Non-pigmented ciliary epithelial cell (primary cell): Measurements from ENCODE around the gene MMP19.
"Not testable (repeated sequence)": the region's sequence is repeated elsewhere in the genome, so short reads cannot be mapped to it uniquely, and the experiment has no call there.

ENCODE experiments used
- DNase-seq: peaks from one replicate; pipeline ENCODE4 v3.0.0-alpha.2; 2010; ENCODE audit warnings: low read depth

Gene MMP19

GRCh38 chr12:55842681-55843429 lies at the start of gene MMP19:
Gene MMP19, minus strand, starts transcription at chr12:55842936. Its CDS starts 106 bp downstream, at chr12:55842830.
- peak; percentile 50 for DNase-seq

GRCh38 chr12:55891310-55891709 lies 48.6 kb upstream of the MMP19 start:
- no peak for DNase-seq

- no peak for DNase-seq
Observed at GRCh38 chr12:55885113-55885512, 42.4 kb upstream of the MMP19 start.

GRCh38 chr12:55877824-55878223 lies 35.1 kb upstream of the MMP19 start:
- no peak for DNase-seq

- no peak for DNase-seq
Observed at GRCh38 chr12:55875704-55876467, 33.1 kb upstream of the MMP19 start.

- DNase-seq, result no peak
Observed at GRCh38 chr12:55874443-55874842, 31.7 kb upstream of the MMP19 start.

GRCh38 chr12:55866454-55867004 lies 23.8 kb upstream of the MMP19 start:
- not testable (repeated sequence) for DNase-seq

- DNase-seq, result no peak
Observed at GRCh38 chr12:55865327-55865726, 22.6 kb upstream of the MMP19 start.

- not testable (repeated sequence) for DNase-seq
Observed at GRCh38 chr12:55862931-55863330, 20.2 kb upstream of the MMP19 start.

- DNase-seq, result no peak
Observed at GRCh38 chr12:55862286-55862685, 19.6 kb upstream of the MMP19 start.

GRCh38 chr12:55861871-55862270 lies 19.1 kb upstream of the MMP19 start:
- no peak for DNase-seq

GRCh38 chr12:55861396-55861795 lies 18.7 kb upstream of the MMP19 start:
- DNase-seq, result no peak

- DNase-seq, result no peak
Observed at GRCh38 chr12:55852740-55853139, 10.0 kb upstream of the MMP19 start.

- peak; percentile 37 for DNase-seq
Observed at GRCh38 chr12:55850893-55851292, 8.2 kb upstream of the MMP19 start.

GRCh38 chr12:55850401-55850800 lies 7.7 kb upstream of the MMP19 start:
- DNase-seq, result no peak

GRCh38 chr12:55849616-55850343 lies 7.0 kb upstream of the MMP19 start:
- DNase-seq, result no peak

- peak; percentile 100 for DNase-seq
Observed at GRCh38 chr12:55847603-55848291, 5.0 kb upstream of the MMP19 start.

- peak; percentile 42 for DNase-seq
Observed at GRCh38 chr12:55847033-55847432, 4.3 kb upstream of the MMP19 start.

GRCh38 chr12:55845785-55846496 lies 3.2 kb upstream of the MMP19 start:
- no peak for DNase-seq

- DNase-seq, result no peak
Observed at GRCh38 chr12:55845361-55845760, 2.6 kb upstream of the MMP19 start.

- DNase-seq, result no peak
Observed at GRCh38 chr12:55844961-55845360, 2.2 kb upstream of the MMP19 start.
